HG03060 (cell line): ENCODE measurements around the gene ZNF679.
A peak's percentile ranks its signal among the peaks of the same experiment; 100 is the strongest.
"Not testable (repeated sequence)": the region's sequence is repeated elsewhere in the genome, so short reads cannot be mapped to it uniquely, and the experiment has no call there.

Experiments
- ATAC-seq: cut with Tn5 transposase; IDR thresholded peaks from one replicate; pipeline ENCODE4 v1.9.1; 2021; ENCODE audit warnings: low read depth, moderate number of reproducible peaks; ENCODE audit not compliant: unreplicated experiment

The ZNF679 gene

GRCh38 chr7:64228174-64228573, at the start of gene ZNF679:
TSS of gene ZNF679 (plus strand) at chr7:64228474. CDS start at chr7:64249118, 20,644 bp downstream.
- not testable (repeated sequence) for ATAC-seq

- ATAC-seq: no peak
Measured at GRCh38 chr7:64180989-64181388, 47.3 kb upstream of the ZNF679 start.

- ATAC-seq: no peak
Measured at GRCh38 chr7:64181586-64181985, 46.7 kb upstream of the ZNF679 start.

- ATAC-seq: no peak
Measured at GRCh38 chr7:64182036-64182790, 46.1 kb upstream of the ZNF679 start.

- ATAC-seq: no peak
Measured at GRCh38 chr7:64183126-64183742, 45.0 kb upstream of the ZNF679 start.

DNA sequence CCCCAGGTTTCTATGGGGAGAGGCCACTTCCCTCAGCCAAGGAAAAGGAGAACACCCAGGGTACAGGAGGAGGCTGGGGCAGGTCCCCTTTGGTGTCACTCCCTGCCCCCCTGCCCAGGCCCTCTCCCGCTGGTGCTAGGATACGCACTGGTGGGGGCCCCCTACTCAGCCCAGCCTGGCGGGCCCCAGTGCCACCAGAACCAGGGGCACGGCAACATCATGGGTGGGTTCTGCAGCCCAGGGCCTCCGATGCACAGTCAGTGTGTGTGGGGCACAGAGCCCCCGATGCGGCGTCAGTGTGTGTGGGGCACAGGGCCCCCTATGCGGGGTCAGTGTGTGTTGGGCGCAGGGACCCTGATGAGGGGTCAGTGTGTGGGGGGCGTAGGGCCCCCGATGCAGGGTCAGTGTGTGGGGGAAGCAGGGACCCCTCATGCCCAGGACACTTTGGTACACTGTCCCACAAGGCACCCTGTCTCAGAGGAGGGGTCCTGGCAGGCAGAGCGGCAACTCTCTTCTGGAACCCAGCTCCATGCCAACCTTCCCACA, 44.4 kb upstream of the ZNF679 start:
- ATAC-seq: no peak

DNA sequence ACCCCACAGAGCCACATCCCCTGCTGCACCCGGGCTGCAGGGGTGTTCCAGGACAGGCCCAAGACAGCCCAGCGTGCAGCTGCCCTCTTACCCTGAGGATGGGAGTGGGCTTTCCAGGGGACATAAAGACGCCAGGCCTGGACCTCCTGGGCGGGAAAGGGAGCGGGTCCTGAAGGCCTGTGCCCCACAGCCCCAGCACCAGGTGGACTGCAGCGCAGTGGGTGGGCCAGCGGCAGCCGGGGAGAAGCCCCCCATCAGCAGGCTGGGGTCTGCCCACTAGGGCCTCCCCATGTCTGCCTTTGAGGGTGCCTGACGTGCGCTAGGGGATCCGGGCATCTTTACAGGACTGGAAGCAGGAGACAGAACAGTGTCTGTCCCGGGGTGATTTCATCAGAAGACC, 43.9 kb upstream of the ZNF679 start:
- ATAC-seq: no peak

GRCh38 chr7:64187408-64187807, 40.9 kb upstream of the ZNF679 start:
- ATAC-seq: no peak

- no peak for ATAC-seq
Measured at GRCh38 chr7:64192148-64192704, 36.0 kb upstream of the ZNF679 start.

GRCh38 chr7:64192775-64193174, 35.5 kb upstream of the ZNF679 start:
- ATAC-seq: no peak

DNA sequence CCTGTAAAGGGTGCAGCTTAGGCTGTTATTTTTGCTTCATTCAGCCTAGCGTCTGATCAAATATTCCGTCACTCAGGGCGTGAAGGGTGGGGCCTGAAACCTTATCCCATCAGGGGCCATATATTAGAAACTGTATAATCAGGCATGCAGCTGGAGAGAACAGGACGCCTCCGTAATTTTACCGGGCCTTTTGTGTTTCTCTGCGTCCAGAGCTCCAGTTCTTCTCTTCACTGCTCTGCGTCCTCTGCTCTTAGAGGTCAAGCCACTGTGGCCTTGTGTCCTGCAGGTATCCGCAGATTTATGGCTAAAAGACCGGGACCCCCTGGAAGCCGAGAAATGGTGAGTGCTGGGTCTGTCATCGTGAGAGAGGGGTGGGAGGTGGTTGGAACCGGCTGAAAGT, 21.4 kb upstream of the ZNF679 start, which contains the start of gene ZNF735:
TSS of gene ZNF735 (plus strand) at position 301 of the 400 bp plus-strand sequence. CDS start at position 301, 0 bp downstream.
- no peak for ATAC-seq

GRCh38 chr7:64219710-64220298, 8.5 kb upstream of the ZNF679 start:
- ATAC-seq: not testable (repeated sequence)

GRCh38 chr7:64223366-64223765, 4.9 kb upstream of the ZNF679 start:
- ATAC-seq: no peak

DNA sequence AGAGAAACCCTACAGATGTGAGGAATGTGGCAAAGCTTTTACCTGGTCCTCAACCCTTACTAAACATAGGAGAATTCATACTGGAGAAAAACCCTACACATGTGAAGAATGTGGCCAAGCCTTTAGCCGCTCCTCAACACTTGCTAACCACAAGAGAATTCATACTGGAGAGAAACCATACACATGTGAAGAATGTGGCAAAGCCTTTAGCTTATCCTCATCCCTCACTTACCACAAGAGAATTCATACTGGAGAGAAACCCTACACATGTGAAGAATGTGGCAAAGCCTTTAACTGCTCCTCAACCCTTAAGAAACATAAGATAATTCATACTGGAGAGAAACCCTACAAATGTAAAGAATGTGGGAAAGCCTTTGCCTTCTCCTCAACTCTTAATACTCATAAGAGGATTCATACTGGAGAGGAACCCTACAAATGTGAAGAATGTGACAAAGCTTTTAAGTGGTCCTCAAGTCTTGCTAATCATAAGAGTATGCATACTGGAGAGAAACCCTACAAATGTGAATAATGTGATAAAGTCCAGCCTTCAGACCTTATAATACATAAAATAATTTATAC, 38.2 kb downstream of the ZNF679 start:
- ATAC-seq: no peak

GRCh38 chr7:64277630-64278029, 49.4 kb downstream of the ZNF679 start:
- ATAC-seq: no peak

GRCh38 chr7:64294701-64295420, 66.6 kb downstream of the ZNF679 start:
- ATAC-seq: no peak

DNA sequence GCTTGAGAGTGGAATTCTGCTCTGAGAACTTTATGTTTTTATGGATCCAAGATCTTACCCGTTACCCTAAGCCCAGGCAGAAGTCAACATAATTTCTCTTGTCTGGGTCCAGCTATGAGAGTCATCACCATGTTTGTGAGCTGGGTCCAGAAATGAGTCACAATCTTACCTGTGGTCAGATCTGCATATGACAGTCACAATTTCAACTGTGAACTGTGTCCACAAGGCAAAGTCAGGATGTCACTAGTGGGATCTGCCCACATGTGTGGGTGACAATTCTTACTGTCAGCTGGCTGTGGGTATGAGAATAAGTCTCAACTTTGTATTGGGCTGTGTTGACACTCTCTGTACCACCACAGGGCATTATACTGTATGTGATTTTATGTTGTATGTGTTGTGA, 69.1 kb downstream of the ZNF679 start:
- not testable (repeated sequence) for ATAC-seq

DNA sequence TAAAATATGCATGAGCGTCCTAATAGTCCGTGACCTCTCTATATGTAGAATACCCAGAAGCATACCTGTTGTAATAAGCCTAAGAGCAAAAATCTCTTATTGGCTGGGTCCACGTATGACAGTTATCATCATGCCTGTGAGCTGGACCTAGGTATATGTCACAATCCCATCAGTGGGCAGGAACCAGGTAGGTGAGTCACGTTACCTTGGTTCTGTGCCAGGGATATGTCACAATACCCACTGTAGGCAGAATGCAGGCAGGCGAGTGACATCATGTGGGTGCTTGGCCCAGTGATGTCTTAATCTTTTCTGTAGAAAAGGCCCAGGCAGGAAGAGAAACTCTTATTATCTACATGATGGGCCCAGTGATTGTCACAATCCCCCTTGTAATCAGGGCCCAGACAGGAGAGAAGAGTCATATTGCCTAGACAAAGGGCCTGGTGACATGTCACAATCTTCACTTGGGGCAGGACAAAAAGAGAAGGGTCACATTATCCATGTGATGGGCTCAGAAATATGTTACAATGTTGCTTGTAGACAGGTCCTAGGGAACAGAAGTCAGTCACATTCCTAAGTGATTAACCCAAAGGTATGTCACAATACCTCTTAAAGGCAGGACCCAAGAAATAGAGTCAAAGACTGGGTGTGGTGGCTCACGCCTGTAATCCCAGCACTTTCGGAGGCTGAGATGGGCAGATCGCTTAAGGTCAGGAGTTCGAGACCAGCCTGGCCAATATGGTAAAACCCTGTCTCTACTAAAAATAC, 72.5 kb downstream of the ZNF679 start:
- ATAC-seq: no peak

- ATAC-seq: peak; percentile 97
Measured at GRCh38 chr7:64307254-64308015, 79.2 kb downstream of the ZNF679 start.
